HepG2 (cell line): ENCODE data around the gene TH. TPM values are rescaled to one million over a fixed set of nuclear protein-coding genes. Genes with fewer than 3 reads are reported as not detected.

Experiments used
- ATAC-seq: fragments of 200-7000 bp; cut with Tn5 transposase; 3 replicates; pipeline ENCODE4 v1.9.1; 2020; ENCODE audit warnings: mild to moderate bottlenecking, moderate library complexity
- BruUV-seq: library from RNA; stranded (reverse); fragments of 400-500 nt; replicated peaks from 2 replicates; lab custom pipeline; 2021; lab: Mats Ljungman, UMichigan
- CTCF ChIA-PET: fragments of 300-600 bp; formaldehyde crosslinking; extraction: SDS; loops from one replicate; lab custom pipeline; 2021; ENCODE audit warnings: low total read pairs, inconsistent platforms, low intra/inter-chr PET ratio; lab: Yijun Ruan, JAX
- POLR2A ChIA-PET: fragments of 350-600 bp; sonication (Branson Sonifier 250); formaldehyde crosslinking; loops from one replicate; lab custom pipeline; 2020; ENCODE audit warnings: antibody characterized with exemption, inconsistent platforms; lab: Yijun Ruan, JAX
- DNase-seq: peaks from one replicate; pipeline ENCODE4 v3.0.0-alpha.2; 2015; ENCODE audit warnings: low spot score
- FAIRE-seq: peaks from 3 replicates; lab custom pipeline; 2011; peaks lifted over from hg19 to GRCh38; lab: Jason Lieb, UNC
- H2AFZ ChIP-seq: one replicate; pipeline ENCODE4 v1.6.1; 2011; ENCODE audit warnings: low read length, inconsistent platforms
- H3K27ac ChIP-seq: fragments of 300-600 bp; 3 replicates; pipeline ENCODE4 v1.8.0; 2011; ENCODE audit warnings: mixed run types, mild to moderate bottlenecking, mixed read lengths, low read length, inconsistent platforms; ENCODE audit not compliant: insufficient read depth; ENCODE audit errors: extremely low read length
- H3K27me3 ChIP-seq, 2 experiments: fragments of 200-600 bp in 1 of 2; 2 replicates in 1 of 2; 3 replicates in 1 of 2; pipeline versions ENCODE4 v1.6.0 to v1.8.0; 2011; ENCODE audit warnings: low read length in 2 of 2, mild to moderate bottlenecking in 2 of 2, moderate library complexity in 2 of 2, inconsistent platforms in 1 of 2; ENCODE audit not compliant: insufficient read depth in 2 of 2, control insufficient read depth in 1 of 2
- H3K36me3 ChIP-seq, 2 experiments: fragments of 200-600 bp in 1 of 2; replicated peaks in 1 of 2; 2 replicates in 1 of 2; 3 replicates in 1 of 2; pipeline versions ENCODE4 v1.5.1 to v1.8.0; 2011; ENCODE audit warnings: low read length in 2 of 2, inconsistent platforms in 1 of 2; ENCODE audit not compliant: insufficient read depth in 2 of 2, control insufficient read depth in 1 of 2
- H3K4me1 ChIP-seq: 2 replicates; pipeline ENCODE4 v1.5.1; 2012; ENCODE audit warnings: low read length, inconsistent platforms; ENCODE audit not compliant: insufficient read depth
- H3K4me2 ChIP-seq: 2 replicates; pipeline ENCODE4 v1.6.0; 2011; ENCODE audit warnings: low read depth, low read length, inconsistent platforms
- H3K4me3 ChIP-seq, 3 experiments: fragments of 200-600 bp in 1 of 3; sonication (generic), shearing (Covaris generic) in 1 of 3; replicated peaks in 1 of 3; 2 replicates each; pipeline ENCODE4 v1.5.1; 2011 to 2016; ENCODE audit warnings: low read length in 3 of 3, inconsistent platforms in 2 of 3, low read depth in 2 of 3, mild to moderate bottlenecking in 2 of 3, control low read depth in 1 of 3, mixed read lengths in 1 of 3; ENCODE audit not compliant: insufficient read depth in 1 of 3
- H3K79me2 ChIP-seq: one replicate; pipeline ENCODE4 v1.6.1; 2011; ENCODE audit warnings: low read length, inconsistent platforms; ENCODE audit not compliant: insufficient read depth
- H3K9ac ChIP-seq: 2 replicates; pipeline ENCODE4 v1.6.0; 2011; ENCODE audit warnings: mild to moderate bottlenecking, low read depth, low read length, inconsistent platforms; ENCODE audit not compliant: insufficient read depth
- H3K9me3 ChIP-seq: 2 replicates; pipeline ENCODE4 v1.5.1; 2012; ENCODE audit warnings: mild to moderate bottlenecking, low read length
- H4K20me1 ChIP-seq: 2 replicates; pipeline ENCODE4 v1.6.0; 2011; ENCODE audit warnings: inconsistent platforms, mild to moderate bottlenecking, low read length, moderate library complexity; ENCODE audit not compliant: insufficient read depth
- EZH2 ChIP-seq: conservative IDR thresholded peaks from 2 replicates; pipeline ENCODE4 v1.6.1; 2012; ENCODE audit warnings: mild to moderate bottlenecking, low read depth, low read length, moderate library complexity
- ZNF512 ChIP-seq: sonication (generic); formaldehyde crosslinking; IDR thresholded peaks from 2 replicates; pipeline ENCODE4 v1.4.0; 2020; ENCODE audit warnings: mild to moderate bottlenecking, missing genetic modification reagents
- ZSCAN9 ChIP-seq: IDR thresholded peaks from 2 replicates; pipeline ENCODE4 v1.6.1; 2016; ENCODE audit warnings: borderline replicate concordance
- WGBS: methylation state at CpG from one replicate; pipeline ENCODE4 v1.1.6; 2017; ENCODE audit warnings: low lambda C conversion rate; 5-methylcytosine and 5-hydroxymethylcytosine counted together
- in situ Hi-C: cut with HindIII; loops from 2 replicates; pipeline ENCODE4 v1.10.0; 2017; ENCODE audit warnings: low pct_unique_long_range_greater_than_20kb; ENCODE audit not compliant: extremely low pct_ligation_motif_present
- intact Hi-C: fragments of 100-400 bp; cut with micrococcal nuclease; formaldehyde crosslinking; loops from one replicate; pipeline ENCODE4 v1.10.0; 2022; ENCODE audit not compliant: unreplicated experiment
- polyA plus RNA-seq, 8 experiments: library from polyadenylated mRNA; depleted of rRNA in 3 of 8; stranded (reverse) in 7 of 8; unstranded in 1 of 8; fragments of >200 nt; fragmentation: Illumina TruSeq in 4 of 8; extraction: Trizol in 4 of 8; gene quantifications; 2 replicates each; pipeline versions ENCODE4 v1.2.1 to v1.2.3, GENCODE V29; 2011 to 2016; ENCODE audit warnings: low read depth in 4 of 8, missing spikeins in 1 of 8, mixed read lengths in 1 of 8; ENCODE audit not compliant: insufficient read depth in 1 of 8
- total RNA-seq, 5 experiments: library from RNA; depleted of rRNA; stranded (reverse); fragments of >200 nt; fragmentation: Illumina TruSeq; extraction: Trizol; gene quantifications; 2 replicates each; pipeline ENCODE4 v1.2.3, GENCODE V29; 2016; ENCODE audit warnings: low read depth in 1 of 5
- TF ChIP-seq, protein P1 (sequence below): IDR thresholded peaks from 2 replicates; pipeline ENCODE4 v1.6.1; 2016; ENCODE audit warnings: missing compliant biosample characterization, missing genetic modification reagents, borderline replicate concordance

The TH gene
- total and polyA plus RNA-seq, 2 of the 13 experiments (the other 11 are each of a cell fraction or from before 2014, with no cell fraction given) = 0.36 TPM; not detected in 1

GRCh38 chr11:2164861-2165555, 6.6 kb downstream of the TH start:
- H3K4me3 ChIP-seq = no peak overlapping the region
- no peaks in the 10 kb centered on the region for H3K79me2 ChIP-seq
- no peaks in the 10 kb centered on the region for H3K9me3 ChIP-seq
- no peak overlapping the region for H3K4me2 ChIP-seq
- H3K9ac ChIP-seq = no peak overlapping the region
- DNase-seq (no peak), FAIRE-seq (no peak), ATAC-seq (no peak)
- H3K4me1 ChIP-seq = 0 out of 2 replicates have a peak, but pooled peaks cover 10% of the 10 kb centered on the region
- POLR2A ChIA-PET = no interaction called here
- BruUV-seq = no TSS peak
- TF ChIP-seq ZSCAN9 (CRISPR knock-in tag) (no peak), EZH2 (0 out of 2 replicates have a peak, but pooled peaks have one; percentile 46), ZNF512 (CRISPR knock-in tag) (no peak)
- TF ChIP-seq, protein P1, sequence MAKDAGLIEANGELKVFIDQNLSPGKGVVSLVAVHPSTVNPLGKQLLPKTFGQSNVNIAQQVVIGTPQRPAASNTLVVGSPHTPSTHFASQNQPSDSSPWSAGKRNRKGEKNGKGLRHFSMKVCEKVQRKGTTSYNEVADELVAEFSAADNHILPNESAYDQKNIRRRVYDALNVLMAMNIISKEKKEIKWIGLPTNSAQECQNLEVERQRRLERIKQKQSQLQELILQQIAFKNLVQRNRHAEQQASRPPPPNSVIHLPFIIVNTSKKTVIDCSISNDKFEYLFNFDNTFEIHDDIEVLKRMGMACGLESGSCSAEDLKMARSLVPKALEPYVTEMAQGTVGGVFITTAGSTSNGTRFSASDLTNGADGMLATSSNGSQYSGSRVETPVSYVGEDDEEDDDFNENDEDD (CRISPR knock-in tag) = no peak
- H3K36me3 ChIP-seq = no peaks in the 10 kb centered on the region
- peaks cover 35 to 87% of the 10 kb centered on the region in 2 experiments for H3K27me3 ChIP-seq
- CTCF ChIA-PET = interaction anchor here (1.6 to 1.9 kb wide), 2 partner anchors 134 to 254 kb away, joined by 5 to 14 read pairs; no protein-coding TSS in a partner anchor
- WGBS = 0% methylated on average over 6 of the region's 20 CpGs
- H3K27ac ChIP-seq = no peak overlapping the region
- no peaks in the 10 kb centered on the region for H4K20me1 ChIP-seq
- in situ Hi-C loops = no loop called here
- intact Hi-C loops = no loop called here
- no peak overlapping the region for H2AFZ ChIP-seq
